Measurements from ENCODE around the gene RSAD2. TPM values are rescaled to one million over a fixed set of nuclear protein-coding genes. Genes with fewer than 3 reads are reported as not detected.
"Not testable (repeated sequence)": the region's sequence is repeated elsewhere in the genome, so short reads cannot be mapped to it uniquely, and the experiment has no call there.

The RSAD2 gene
- total RNA-seq, 1 donor from 2014 or later, result 0.53 TPM

DNA sequence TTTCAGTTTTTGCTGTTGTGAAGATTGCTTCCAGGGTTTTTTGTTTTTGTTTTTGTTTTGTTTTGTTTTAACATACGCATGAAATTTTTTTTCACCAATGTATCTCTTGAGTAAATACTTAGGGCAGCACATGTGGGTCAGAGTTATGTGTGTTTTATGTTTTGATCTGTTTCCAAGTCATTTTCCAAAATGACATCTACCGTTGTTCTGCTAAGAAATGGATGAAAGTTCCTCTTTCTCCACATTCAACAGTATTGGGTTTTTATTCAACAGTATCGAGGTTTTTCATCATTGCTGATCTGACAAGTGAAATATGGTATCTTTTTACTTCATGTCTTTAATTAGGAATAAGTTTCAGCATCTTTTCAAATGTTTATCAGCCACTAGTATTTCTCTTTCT is 56.3 kb downstream of the RSAD2 start:
- no peak for FAIRE-seq
- no peaks in the 10 kb centered on the region for H3K36me3 ChIP-seq (ENCODE audit: control insufficient read depth, insufficient read depth, low read length)
- TF ChIP-seq, protein P1, sequence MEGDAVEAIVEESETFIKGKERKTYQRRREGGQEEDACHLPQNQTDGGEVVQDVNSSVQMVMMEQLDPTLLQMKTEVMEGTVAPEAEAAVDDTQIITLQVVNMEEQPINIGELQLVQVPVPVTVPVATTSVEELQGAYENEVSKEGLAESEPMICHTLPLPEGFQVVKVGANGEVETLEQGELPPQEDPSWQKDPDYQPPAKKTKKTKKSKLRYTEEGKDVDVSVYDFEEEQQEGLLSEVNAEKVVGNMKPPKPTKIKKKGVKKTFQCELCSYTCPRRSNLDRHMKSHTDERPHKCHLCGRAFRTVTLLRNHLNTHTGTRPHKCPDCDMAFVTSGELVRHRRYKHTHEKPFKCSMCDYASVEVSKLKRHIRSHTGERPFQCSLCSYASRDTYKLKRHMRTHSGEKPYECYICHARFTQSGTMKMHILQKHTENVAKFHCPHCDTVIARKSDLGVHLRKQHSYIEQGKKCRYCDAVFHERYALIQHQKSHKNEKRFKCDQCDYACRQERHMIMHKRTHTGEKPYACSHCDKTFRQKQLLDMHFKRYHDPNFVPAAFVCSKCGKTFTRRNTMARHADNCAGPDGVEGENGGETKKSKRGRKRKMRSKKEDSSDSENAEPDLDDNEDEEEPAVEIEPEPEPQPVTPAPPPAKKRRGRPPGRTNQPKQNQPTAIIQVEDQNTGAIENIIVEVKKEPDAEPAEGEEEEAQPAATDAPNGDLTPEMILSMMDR (IDR thresholded peaks at IDR 0.05; ENCODE audit: insufficient read depth, low read length, severe bottlenecking), result no peak
- H3K4me3 ChIP-seq (ENCODE audit: low read depth, low read length), result no peak overlapping the region
- no peak for DNase-seq (ENCODE audit: low read depth)
- H3K27me3 ChIP-seq (ENCODE audit: control insufficient read depth, insufficient read depth, low read length), result no peaks in the 10 kb centered on the region

DNA sequence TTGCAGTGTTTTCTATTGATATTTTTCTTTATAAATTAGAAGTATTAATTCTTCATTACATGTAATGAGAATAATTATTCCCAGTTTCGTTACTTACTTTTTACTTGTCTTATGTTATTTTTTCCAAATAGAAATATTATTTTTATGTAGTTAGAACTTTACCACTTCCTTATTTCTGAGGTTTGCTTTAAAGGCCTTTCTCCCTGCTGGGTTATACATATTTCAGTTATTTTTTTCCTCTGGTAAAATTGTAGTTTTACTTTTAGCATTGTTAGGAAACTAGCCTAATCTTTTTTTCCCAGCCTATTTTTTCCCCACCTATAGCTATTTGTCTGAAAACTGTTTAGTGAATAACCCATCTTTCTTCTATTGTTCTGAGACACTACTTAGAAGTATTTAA is 56.8 kb downstream of the RSAD2 start:
- no peak overlapping the region for H3K4me3 ChIP-seq (ENCODE audit: low read depth, low read length)
- TF ChIP-seq, protein P1 (IDR thresholded peaks at IDR 0.05; ENCODE audit: insufficient read depth, low read length, severe bottlenecking), result no peak
- FAIRE-seq, result no peak
- no peaks in the 10 kb centered on the region for H3K36me3 ChIP-seq (ENCODE audit: control insufficient read depth, insufficient read depth, low read length)
- no peaks in the 10 kb centered on the region for H3K27me3 ChIP-seq (ENCODE audit: control insufficient read depth, insufficient read depth, low read length)
- no peak for DNase-seq (ENCODE audit: low read depth)

DNA sequence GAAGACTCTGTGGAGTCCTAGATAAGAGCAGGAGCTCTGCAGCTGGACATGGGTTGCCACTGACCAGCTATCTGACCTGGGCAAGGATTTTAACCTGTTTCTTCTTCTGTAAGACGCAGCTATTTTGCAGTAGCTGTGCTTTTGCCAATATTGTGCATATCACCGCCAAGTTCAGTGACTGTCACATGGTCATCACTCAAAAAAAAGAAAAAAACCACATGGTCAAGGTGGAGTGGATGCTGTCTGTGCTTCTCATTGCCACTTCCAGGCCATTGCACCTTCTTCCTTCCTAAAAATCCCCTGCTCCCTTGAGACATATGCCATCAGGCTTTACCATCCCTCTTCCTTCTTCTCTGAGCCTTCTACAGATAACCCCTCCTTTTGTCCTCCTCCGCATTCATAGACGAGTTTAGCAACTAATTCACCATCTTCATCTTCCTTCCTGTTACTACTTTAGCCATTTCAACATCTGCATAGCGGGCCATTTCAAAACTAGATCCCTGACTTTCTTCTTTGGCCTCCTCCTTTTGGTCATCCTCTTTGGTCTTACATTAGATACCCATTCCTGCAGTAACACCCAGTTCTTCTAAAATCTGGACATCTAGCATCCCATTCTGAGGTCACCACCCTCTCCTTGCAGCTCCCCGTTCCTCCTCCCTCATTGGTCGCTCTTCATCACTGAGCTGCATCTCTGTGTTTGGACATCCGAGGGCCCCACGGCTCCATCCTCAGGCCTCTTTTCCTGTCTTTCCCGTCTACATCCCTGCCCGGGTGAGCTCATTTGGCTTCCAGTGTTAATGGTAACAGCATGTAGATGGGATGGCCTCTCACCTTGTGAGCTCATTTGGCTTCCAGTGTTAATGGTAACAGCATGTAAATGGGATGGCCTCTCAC is 57.4 kb downstream of the RSAD2 start:
- TF ChIP-seq, protein P1 (IDR thresholded peaks at IDR 0.05; ENCODE audit: insufficient read depth, low read length, severe bottlenecking), result no peak
- no peak for DNase-seq (ENCODE audit: low read depth)
- H3K4me3 ChIP-seq (ENCODE audit: low read depth, low read length), result no peak overlapping the region
- H3K27me3 ChIP-seq (ENCODE audit: control insufficient read depth, insufficient read depth, low read length), result no peaks in the 10 kb centered on the region
- FAIRE-seq, result no peak
- no peaks in the 10 kb centered on the region for H3K36me3 ChIP-seq (ENCODE audit: control insufficient read depth, insufficient read depth, low read length)

DNA sequence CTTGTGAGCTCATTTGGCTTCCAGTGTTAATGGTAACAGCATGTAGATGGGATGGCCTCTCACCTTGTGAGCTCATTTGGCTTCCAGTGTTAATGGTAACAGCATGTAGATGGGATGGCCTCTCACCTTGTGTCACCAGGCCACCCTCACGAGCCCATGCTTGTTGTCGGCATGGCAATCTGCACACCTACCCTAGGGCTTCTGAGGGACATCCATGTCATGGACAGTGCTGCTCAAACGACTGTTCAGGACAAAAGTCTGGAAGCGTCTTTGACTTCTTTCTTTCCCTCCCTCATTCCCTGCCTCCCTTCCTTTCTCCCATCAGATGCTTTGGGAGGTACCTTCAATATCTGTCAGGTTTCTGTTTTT is 58.1 kb downstream of the RSAD2 start:
- not testable (repeated sequence) for DNase-seq (ENCODE audit: low read depth); FAIRE-seq; H3K36me3 ChIP-seq (ENCODE audit: control insufficient read depth, insufficient read depth, low read length); H3K27me3 ChIP-seq (ENCODE audit: control insufficient read depth, insufficient read depth, low read length); H3K4me3 ChIP-seq (ENCODE audit: low read depth, low read length)

DNA sequence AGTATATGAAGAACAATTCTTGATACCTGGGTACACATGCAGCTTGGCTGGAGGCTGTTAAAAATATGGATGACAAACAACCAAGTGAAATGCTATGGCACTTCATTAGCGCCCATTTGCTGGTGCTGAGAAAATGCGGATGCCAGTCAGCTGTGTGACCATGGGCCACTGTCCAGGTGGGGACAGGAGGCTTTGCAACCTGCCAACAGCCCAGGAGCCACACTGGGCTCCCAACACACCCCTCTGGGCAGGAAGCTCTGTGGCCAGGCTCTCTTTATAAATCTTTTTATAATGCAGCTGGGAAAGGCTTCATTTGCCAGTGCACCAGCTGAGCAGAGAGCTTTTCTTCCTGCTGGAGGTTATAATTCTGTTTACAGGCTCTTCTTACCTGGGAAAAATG is 59.6 kb downstream of the RSAD2 start:
- Histone ChIP-seq H3K36me3 (ENCODE audit: control insufficient read depth, insufficient read depth, low read length) (no peaks in the 10 kb centered on the region), H3K27me3 (ENCODE audit: control insufficient read depth, insufficient read depth, low read length) (no peaks in the 10 kb centered on the region), H3K4me3 (ENCODE audit: low read depth, low read length) (no peak overlapping the region)
- TF ChIP-seq, protein P1 (IDR thresholded peaks at IDR 0.05; ENCODE audit: insufficient read depth, low read length, severe bottlenecking), result no peak
- DNase-seq (ENCODE audit: low read depth) (no peak), FAIRE-seq (no peak)

DNA sequence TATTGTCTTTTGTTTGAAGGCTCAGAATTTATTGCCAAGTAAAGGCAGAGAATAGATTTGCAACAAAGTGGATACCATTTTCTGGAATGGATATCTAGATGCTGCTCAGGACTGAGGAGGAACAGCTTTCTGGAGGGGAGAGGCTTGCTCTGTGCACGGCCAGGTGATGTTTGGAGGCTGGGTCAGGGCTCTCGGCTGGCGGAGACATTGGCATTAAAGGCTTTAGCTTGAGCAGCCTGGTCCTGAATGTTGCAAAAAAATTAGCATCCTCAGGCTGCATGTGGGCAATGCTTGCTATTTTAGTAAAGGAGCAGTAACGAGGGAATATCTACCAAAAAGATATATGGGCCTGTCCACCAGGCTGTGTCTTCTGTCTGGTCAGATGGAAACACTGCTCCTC is 60.0 kb downstream of the RSAD2 start:
- no peak for DNase-seq (ENCODE audit: low read depth)
- H3K36me3 ChIP-seq (ENCODE audit: control insufficient read depth, insufficient read depth, low read length), result no peaks in the 10 kb centered on the region
- H3K4me3 ChIP-seq (ENCODE audit: low read depth, low read length), result no peak overlapping the region
- FAIRE-seq, result no peak
- TF ChIP-seq, protein P1 (IDR thresholded peaks at IDR 0.05; ENCODE audit: insufficient read depth, low read length, severe bottlenecking), result no peak
- H3K27me3 ChIP-seq (ENCODE audit: control insufficient read depth, insufficient read depth, low read length), result no peaks in the 10 kb centered on the region

Data from bronchial epithelial cell (primary cell).